ENCODE results near the gene SATB2.

The SATB2 gene

DNA sequence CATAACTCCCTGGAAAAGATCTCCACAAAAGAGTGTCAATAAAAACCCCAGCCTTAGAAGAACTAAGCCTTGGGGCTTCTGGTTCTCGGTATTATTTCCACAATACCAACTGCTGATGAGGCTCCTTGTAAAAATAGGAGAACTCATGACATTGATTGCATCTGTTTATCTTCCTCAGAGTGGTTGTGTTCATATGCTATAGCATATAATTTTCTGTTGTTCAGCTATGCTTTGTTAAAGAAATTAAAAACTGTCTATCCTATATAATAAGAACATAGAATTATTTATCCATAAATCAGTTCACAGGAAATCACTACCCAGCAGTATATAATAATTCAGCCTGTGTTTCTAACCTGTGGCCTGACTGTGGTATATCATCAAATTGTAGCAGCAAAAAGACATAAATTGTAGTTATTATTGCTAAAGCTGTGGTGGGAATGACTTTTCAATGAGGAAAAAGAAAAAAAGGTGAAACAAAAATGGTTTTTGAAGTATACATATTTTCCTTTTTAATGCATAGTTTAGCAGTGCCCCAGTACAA is 68.9 kb downstream of the SATB2 start:
- DNase-seq, result no peak

- no peak for DNase-seq
Measured at GRCh38 chr2:199384043-199384442, 73.7 kb downstream of the SATB2 start.

- no peak for DNase-seq
Measured at GRCh38 chr2:199383021-199383420, 74.7 kb downstream of the SATB2 start.

DNA sequence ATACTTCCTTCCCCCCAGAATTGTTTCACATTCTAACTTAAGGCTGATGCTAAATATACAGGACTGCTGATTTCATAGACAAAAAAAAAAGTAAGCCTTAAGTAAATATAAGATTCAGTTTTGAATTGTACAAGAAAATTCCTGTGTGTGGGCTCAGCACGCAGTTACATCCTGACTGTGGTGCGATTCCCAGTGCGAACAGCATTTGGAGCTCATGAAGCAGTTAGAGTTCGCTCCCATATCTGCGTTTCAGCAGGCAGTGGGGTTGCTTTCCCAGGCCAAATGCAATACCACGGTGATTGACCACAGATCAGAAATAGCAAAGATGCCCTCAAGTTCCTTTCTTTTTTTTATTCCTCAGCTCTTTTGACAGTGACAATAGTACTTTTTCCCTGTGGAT is 75.6 kb downstream of the SATB2 start:
- no peak for DNase-seq

DNA sequence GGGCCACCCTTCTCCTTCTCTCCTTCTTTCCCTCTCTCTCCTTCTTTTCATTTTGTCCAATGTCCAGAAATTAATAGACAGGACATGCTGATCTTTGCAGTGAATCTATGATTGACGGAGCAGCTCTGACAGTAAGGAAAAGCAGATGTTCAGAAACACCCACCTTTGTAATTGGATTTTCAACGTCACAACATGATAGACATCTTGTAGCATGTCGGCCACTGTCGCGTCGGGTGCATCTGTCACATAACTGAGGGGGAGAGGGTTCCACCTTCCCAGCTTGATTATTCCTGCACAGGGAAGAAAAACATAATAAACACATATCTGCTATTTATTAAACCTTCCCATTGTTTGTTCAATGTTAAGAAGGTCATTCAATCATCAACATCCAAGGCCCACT is 76.2 kb downstream of the SATB2 start:
- DNase-seq, result no peak

DNA sequence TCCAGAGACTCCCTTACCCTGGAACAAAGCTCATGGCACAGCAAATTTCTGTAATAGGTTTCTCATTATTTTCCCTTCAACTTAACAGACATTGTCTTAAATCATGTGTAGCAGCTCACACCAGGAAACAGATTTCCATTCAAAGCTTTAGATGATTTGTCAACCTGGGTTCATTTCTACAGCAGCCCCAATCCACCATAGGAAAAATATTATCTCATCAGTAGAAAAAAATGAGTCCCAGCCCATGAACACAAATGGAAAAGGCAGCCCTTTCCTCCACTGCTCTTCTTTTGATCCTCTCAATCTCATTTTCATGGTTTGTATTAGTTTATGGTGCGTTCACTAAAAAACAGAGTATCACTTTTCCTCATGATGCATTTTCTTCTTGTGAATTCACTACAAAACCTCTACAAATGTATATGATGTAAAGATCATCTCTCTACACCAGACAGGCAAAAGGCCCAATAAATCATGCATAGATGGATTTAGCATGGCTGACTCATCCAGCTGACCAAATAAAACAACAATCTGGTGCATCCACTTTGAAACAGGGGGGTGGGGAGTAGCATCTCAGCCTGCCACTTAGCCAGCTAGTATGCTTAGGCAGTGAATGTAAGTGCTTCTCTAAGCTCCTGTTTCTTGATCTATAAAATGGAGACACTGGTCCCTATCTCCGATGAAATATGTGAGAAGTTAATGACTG is 78.6 kb downstream of the SATB2 start:
- DNase-seq, result no peak

DNA sequence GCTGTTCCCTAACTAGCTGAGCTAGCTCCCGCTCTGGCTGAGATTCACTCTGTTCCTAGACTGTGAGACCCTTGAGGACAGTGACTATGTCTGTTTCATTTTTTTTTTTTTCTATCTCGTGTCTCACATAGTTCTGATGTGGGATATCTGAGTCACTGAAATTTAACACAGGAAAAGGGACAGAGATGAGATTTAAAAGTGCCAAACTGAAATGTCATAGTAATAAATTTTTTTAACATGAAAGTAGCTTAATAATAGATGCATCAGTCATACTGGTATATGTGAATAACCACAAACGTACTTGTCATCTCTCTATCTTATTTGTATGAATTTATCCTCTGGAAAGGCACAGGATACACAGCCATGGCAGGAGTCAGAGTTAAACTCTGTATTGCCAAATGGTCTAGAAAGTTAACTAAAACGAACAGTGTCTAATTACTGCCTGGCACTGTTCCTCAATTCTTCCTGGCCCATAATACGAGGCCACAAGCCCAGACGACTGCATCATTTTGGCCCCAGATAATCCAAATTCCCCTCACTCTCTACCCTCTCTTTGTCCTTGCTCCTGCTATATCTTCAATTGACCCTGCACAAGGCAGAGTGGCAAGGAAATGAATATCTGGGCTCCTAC is 87.5 kb downstream of the SATB2 start:
- DNase-seq, result no peak

- DNase-seq, result peak; percentile 67
Measured at GRCh38 chr2:199366406-199366805, 91.3 kb downstream of the SATB2 start.

DNA sequence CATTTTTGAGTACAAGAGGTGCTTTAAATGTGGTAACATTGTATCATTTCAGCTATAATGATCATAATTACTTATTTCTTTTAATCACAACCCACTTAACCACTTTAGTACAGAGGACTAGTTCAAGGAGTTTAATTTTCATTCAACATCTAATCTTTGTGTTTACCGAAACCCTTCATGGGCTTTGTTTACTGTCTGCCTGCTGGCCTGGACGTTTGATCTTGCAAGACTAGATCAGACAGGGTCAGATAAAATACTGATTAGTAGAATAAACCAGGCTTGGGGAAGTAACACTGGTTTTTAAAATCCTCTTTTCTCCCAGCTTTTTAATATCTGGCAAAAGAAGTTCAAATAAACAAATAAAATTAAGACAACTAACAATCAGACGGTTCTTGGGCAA is 93.6 kb downstream of the SATB2 start:
- DNase-seq, result peak; percentile 3

DNA sequence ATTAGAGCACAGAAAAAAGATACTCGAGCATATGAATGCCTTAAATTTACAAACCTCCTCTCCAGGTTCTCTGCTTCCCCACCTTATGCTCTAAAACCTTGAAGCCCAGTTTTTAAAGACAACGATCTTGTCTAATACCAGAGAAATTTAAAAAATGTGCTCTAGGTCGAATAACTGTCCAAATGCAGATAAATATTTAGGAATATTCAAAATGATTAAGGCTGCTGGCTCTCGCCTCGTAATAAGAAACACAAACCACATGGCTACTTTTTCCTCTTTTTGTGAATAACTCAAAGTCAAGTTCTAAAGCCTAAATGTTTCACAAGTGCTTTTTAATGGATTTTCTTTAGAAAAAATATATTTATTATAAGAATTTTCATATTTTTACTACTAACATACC is 101.3 kb downstream of the SATB2 start:
- no peak for DNase-seq

DNA sequence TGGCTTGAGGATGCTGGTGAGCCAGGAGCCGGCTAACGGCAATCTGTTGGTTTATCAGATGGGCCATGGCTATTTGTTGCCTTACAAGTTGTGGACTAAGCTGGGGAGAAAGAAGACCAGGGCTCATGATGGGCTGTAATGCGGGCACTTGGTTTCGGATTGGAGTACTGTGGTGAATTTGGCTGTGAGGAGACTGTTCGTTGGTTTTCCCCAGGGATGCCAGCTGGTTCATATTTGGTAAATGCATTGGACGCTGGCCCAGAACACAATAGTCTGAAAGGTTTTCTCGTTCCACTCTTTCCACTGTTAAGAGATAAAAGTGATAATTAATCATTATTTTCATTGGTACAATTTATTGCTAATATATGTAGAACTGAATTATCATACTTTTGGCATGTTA is 108.9 kb downstream of the SATB2 start:
- DNase-seq, result no peak

GRCh38 chr2:199344012-199344411 is 113.7 kb downstream of the SATB2 start:
- DNase-seq, result no peak

DNA sequence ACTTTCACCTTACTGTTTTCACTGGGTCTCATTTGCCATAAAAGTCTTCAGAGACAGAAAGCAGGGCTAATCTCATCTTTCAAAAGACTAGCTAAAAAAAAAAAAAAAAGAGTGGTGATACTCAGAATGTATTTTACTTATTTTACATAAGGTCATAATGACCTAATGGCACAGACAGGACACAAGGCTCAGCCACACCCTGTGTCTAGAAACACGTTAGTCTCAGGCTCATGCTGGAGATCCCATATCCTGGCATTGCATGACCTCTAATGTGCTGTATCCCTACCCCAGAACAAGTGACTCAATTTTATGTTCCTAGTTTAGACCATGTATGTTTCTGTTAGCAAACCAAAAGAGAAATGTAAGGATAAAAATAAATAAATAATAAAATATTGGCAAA is 115.4 kb downstream of the SATB2 start:
- DNase-seq, result no peak

- DNase-seq, result no peak
Measured at GRCh38 chr2:199341123-199341522, 116.6 kb downstream of the SATB2 start.

- no peak for DNase-seq
Measured at GRCh38 chr2:199339891-199340605, 117.7 kb downstream of the SATB2 start.

- no peak for DNase-seq
Measured at GRCh38 chr2:199336546-199336945, 121.2 kb downstream of the SATB2 start.

- no peak for DNase-seq
Measured at GRCh38 chr2:199335502-199335901, 122.2 kb downstream of the SATB2 start.

DNA sequence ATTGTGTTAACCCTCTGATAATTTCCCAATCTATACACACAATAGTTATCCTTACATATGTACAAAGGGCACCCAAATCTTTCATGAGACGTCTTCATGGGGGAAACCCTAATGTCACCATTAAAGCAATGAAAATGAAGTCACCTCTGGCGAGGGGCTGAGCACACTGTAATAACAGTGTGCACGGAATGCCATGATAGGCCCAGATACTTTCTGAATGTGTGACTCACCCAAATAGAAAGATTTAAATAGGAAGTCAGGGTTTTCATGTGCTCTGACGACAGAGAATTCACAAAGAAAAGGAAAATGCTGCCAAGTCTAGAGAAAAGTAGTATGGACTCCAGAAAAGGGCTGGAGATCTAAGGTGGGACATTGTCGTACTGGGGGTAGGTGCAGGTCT is 128.3 kb downstream of the SATB2 start:
- DNase-seq, result no peak

GRCh38 chr2:199329031-199329430 is 128.7 kb downstream of the SATB2 start:
- DNase-seq, result no peak

- no peak for DNase-seq
Measured at GRCh38 chr2:199325881-199326280, 131.9 kb downstream of the SATB2 start.

DNA sequence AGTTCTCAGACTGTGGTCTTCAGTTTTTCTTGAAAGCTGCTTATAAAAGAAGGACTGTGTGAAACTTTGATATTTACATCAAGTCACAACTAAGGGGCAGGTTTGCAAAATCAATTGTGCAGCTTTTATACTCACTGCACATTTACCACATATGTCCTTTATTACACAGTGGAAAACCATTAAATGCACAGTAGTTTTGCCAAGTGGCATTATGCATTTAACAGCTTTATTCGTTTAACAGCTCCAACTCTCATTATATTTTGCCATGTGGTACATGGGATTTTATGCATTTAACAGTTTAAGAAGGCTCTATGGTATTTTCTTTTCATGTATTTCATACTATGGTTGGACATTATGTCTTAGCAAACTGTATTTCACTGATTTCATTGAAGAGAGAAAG is 135.6 kb downstream of the SATB2 start:
- no peak for DNase-seq

DNA sequence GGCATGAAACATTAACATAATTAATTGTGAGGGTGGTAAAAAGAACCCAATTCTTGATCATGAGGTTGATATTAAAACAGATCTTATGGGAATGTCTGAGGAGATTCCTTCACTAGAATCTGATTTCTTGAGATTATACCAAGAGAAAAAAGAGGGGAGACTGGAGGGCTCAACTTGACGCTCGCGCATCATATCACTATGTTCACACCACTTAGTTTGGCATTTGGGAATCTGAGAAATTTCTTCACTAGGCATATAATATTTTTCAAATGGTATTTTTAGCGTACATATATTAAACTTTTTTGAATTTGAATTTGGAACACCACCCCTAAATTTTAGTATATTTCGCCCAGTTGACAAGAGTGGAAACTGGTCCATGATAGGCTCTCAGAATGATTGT is 140.1 kb downstream of the SATB2 start:
- no peak for DNase-seq

- no peak for DNase-seq
Measured at GRCh38 chr2:199316851-199317250, 140.9 kb downstream of the SATB2 start.

All from NCI-H2029 (cell line).